ENCODE results near the gene SREBF2. TPM values are rescaled to one million over a fixed set of nuclear protein-coding genes. Genes with fewer than 3 reads are reported as not detected.

SREBF2 gene
- total RNA-seq, 1 experiment from 2014 or later = 129 TPM

DNA sequence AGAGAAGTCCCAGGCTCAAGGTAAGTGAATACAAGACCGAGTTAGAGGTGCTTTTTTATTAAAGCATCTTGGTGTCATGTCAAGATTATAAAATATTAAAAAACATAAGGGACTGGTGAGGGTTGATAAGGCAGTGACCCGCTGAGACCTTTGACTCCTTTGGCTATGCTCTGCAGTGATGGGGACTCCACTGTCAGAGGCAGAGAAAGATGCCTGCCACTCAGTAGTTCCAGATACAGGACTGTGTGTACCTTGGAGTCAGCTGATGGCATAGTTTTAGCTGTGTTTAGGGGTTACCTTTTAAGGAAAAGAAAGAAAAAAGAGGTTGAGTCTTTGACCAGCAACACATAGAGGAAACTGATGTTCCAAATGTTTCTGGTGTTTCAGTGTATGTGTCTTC, 41.2 kb downstream of the SREBF2 start:
- H2AFZ ChIP-seq (ENCODE audit: low read depth, low read length, poor library complexity, severe bottlenecking) = no peak overlapping the region
- H3K4me1 ChIP-seq (ENCODE audit: control insufficient read depth in 1 of 2, insufficient read depth in 2 of 2, low read length in 2 of 2) = no peaks in the 10 kb centered on the region
- ATAC-seq (no peak), DNase-seq (ENCODE audit: low read depth, low spot score) (no peak)
- H4K20me1 ChIP-seq (ENCODE audit: insufficient read depth) = no peaks in the 10 kb centered on the region
- H3K9me3 ChIP-seq (ENCODE audit: control insufficient read depth in 1 of 2, insufficient read depth in 1 of 2, low read depth in 1 of 2, low read length in 2 of 2) = no peaks in the 10 kb centered on the region
- RAD21 ChIA-PET (ENCODE audit: low non-redundant PET in 1 of 2, low total read pairs in 2 of 2, uncharacterized antibody in 2 of 2, unreplicated experiment in 2 of 2) = interaction anchor here in 1 of 2 experiments (0.5 kb wide), 1 partner anchor 18 kb away, joined by 3 read pairs; no protein-coding TSS in a partner anchor
- POLR2A ChIA-PET = no interaction called here
- H3K9me2 ChIP-seq (ENCODE audit: insufficient read depth) = no peaks in the 10 kb centered on the region
- TF ChIP-seq SRF (IDR thresholded peaks at IDR 0.05; ENCODE audit: low read depth) (no peak), YY1 (IDR thresholded peaks at IDR 0.05; ENCODE audit: extremely low read depth, insufficient replicate concordance, low read depth, low read length) (no peak), ELF1 (IDR thresholded peaks at IDR 0.05; ENCODE audit: borderline replicate concordance, low read depth) (no peak), CBX3 (IDR thresholded peaks at IDR 0.05; ENCODE audit: low read depth) (no peak), TCF7L2 (IDR thresholded peaks at IDR 0.05; ENCODE audit: borderline replicate concordance, extremely low read depth, insufficient read depth, insufficient read length) (no peak), RAD21 (IDR thresholded peaks at IDR 0.05; ENCODE audit: low read depth) (no peak), SP1 (IDR thresholded peaks at IDR 0.05; ENCODE audit: low read depth) (no peak), POLR2A (IDR thresholded peaks at IDR 0.05; ENCODE audit: borderline replicate concordance, extremely low read depth, insufficient read depth, insufficient read length) (no peak), EZH2phosphoT487 (IDR thresholded peaks at IDR 0.05; ENCODE audit: borderline replicate concordance) (no peak), EGR1 (IDR thresholded peaks at IDR 0.05; ENCODE audit: low read depth) (no peak), ATF3 (IDR thresholded peaks at IDR 0.05) (no peak), JUND (IDR thresholded peaks at IDR 0.05) (no peak), POLR2AphosphoS5 (IDR thresholded peaks at IDR 0.05; ENCODE audit: low read depth, low read length) (no peak), CEBPB (IDR thresholded peaks at IDR 0.05; ENCODE audit: low read depth) (no peak), ZNF274 (IDR thresholded peaks at IDR 0.05; ENCODE audit: low read depth, low read length) (no peak), ZFX (IDR thresholded peaks at IDR 0.05) (no peak)
- TF ChIP-seq, protein P1, sequence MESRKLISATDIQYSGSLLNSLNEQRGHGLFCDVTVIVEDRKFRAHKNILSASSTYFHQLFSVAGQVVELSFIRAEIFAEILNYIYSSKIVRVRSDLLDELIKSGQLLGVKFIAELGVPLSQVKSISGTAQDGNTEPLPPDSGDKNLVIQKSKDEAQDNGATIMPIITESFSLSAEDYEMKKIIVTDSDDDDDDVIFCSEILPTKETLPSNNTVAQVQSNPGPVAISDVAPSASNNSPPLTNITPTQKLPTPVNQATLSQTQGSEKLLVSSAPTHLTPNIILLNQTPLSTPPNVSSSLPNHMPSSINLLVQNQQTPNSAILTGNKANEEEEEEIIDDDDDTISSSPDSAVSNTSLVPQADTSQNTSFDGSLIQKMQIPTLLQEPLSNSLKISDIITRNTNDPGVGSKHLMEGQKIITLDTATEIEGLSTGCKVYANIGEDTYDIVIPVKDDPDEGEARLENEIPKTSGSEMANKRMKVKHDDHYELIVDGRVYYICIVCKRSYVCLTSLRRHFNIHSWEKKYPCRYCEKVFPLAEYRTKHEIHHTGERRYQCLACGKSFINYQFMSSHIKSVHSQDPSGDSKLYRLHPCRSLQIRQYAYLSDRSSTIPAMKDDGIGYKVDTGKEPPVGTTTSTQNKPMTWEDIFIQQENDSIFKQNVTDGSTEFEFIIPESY (IDR thresholded peaks at IDR 0.05; ENCODE audit: extremely low read depth, insufficient replicate concordance, low read length) = no peak
- TF ChIP-seq, protein P2, sequence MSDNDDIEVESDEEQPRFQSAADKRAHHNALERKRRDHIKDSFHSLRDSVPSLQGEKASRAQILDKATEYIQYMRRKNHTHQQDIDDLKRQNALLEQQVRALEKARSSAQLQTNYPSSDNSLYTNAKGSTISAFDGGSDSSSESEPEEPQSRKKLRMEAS (IDR thresholded peaks at IDR 0.05) = no peak
- no peaks in the 10 kb centered on the region for H3K27me3 ChIP-seq (ENCODE audit: insufficient read depth, low read length)
- no peaks in the 10 kb centered on the region for H3K79me2 ChIP-seq (ENCODE audit: insufficient read depth, low read length)
- H3K36me3 ChIP-seq (ENCODE audit: control insufficient read depth in 1 of 2, insufficient read depth in 2 of 2, low read length in 2 of 2) = peaks cover 23 to 48% of the 10 kb centered on the region in 2 experiments; a peak in 3 of 4 replicates
- H3K4me3 ChIP-seq (replicated peaks in 1 of 2; ENCODE audit: low read depth in 1 of 2, low read length in 2 of 2) = no peak overlapping the region
- no peak overlapping the region for H3K27ac ChIP-seq (ENCODE audit: low read depth, low read length)
- H3K9ac ChIP-seq (ENCODE audit: low read length) = no peak overlapping the region
- intact Hi-C loops (cut with micrococcal nuclease) = no loop called here
- CTCF ChIA-PET = no interaction called here
- H3K4me2 ChIP-seq (ENCODE audit: low read length) = no peak overlapping the region
- no TSS peak for BruUV-seq (replicated peaks)
